WTC11 (cell line): Measurements from ENCODE around the gene NACA. TPM values are rescaled to one million over a fixed set of nuclear protein-coding genes. Genes with fewer than 3 reads are reported as not detected.

Source experiments
- ATAC-seq: fragments of 200-7000 bp; cut with Tn5 transposase; 2 replicates; pipeline ENCODE4 v1.10.0; 2021; ENCODE audit warnings: mild to moderate bottlenecking, moderate library complexity
- CTCF ChIA-PET: fragments of 300-600 bp; sonication (Branson Sonifier 250); formaldehyde crosslinking; loops from one replicate; lab custom pipeline; 2021; ENCODE audit warnings: antibody characterized with exemption; lab: Charles Lee
- POLR2A ChIA-PET: fragments of 350-600 bp; sonication (Branson Sonifier 250); formaldehyde crosslinking; loops from one replicate; lab custom pipeline; 2021; ENCODE audit warnings: antibody characterized with exemption; lab: Charles Lee
- DNase-seq: peaks from one replicate; pipeline ENCODE4 v3.0.0; 2021; ENCODE audit warnings: low spot score
- H3K27ac Mint-ChIP-seq: 2 replicates; pipeline ENCODE4 v1.8.0; 2021; ENCODE audit warnings: mixed read lengths
- H3K27me3 Mint-ChIP-seq: 2 replicates; pipeline ENCODE4 v1.8.0; 2021; ENCODE audit warnings: low read depth, mild to moderate bottlenecking, moderate library complexity, mixed read lengths
- H3K36me3 Mint-ChIP-seq: 2 replicates; pipeline ENCODE4 v1.8.0; 2021; ENCODE audit warnings: mixed read lengths
- H3K4me1 Mint-ChIP-seq: 2 replicates; pipeline ENCODE4 v1.8.0; 2022; ENCODE audit warnings: mixed read lengths
- H3K4me3 Mint-ChIP-seq: 2 replicates; pipeline ENCODE4 v1.8.0; 2021; ENCODE audit warnings: mild to moderate bottlenecking, moderate library complexity, mixed read lengths
- H3K9me3 Mint-ChIP-seq: 2 replicates; pipeline ENCODE4 v1.8.0; 2021; ENCODE audit warnings: mixed read lengths
- ARID4B ChIP-seq: sonication (generic); formaldehyde crosslinking; IDR thresholded peaks from 2 replicates; pipeline ENCODE4 v1.8.0; 2023; ENCODE audit warnings: missing genetic modification reagents, mild to moderate bottlenecking, borderline replicate concordance
- E2F4 ChIP-seq: sonication (generic); formaldehyde crosslinking; IDR thresholded peaks from 2 replicates; pipeline ENCODE4 v1.8.1; 2022; ENCODE audit warnings: low read depth, mild to moderate bottlenecking, moderate library complexity, missing genetic modification reagents, borderline replicate concordance
- ELF4 ChIP-seq: sonication (generic); formaldehyde crosslinking; IDR thresholded peaks from 2 replicates; pipeline ENCODE4 v1.8.1; 2022; ENCODE audit warnings: low read depth, mild to moderate bottlenecking, moderate library complexity, missing genetic modification reagents
- FOXP1 ChIP-seq: sonication (generic); formaldehyde crosslinking; IDR thresholded peaks from 2 replicates; pipeline ENCODE4 v1.8.0; 2022; ENCODE audit warnings: missing genetic modification reagents, mild to moderate bottlenecking, moderate library complexity, borderline replicate concordance
- FOXP4 ChIP-seq: sonication (generic); formaldehyde crosslinking; IDR thresholded peaks from 2 replicates; pipeline ENCODE4 v1.8.0; 2022; ENCODE audit warnings: mild to moderate bottlenecking, missing genetic modification reagents
- HMGA2 ChIP-seq: fragments of 250-450 bp; sonication (Bioruptor Pico); IDR thresholded peaks from 2 replicates; pipeline ENCODE4 v1.4.0; 2021; ENCODE audit warnings: mild to moderate bottlenecking, moderate library complexity
- HMGXB4 ChIP-seq: sonication (generic); formaldehyde crosslinking; IDR thresholded peaks from 2 replicates; pipeline ENCODE4 v1.8.1; 2023; ENCODE audit warnings: mild to moderate bottlenecking, moderate library complexity, missing genetic modification reagents
- IRF1 ChIP-seq: sonication (generic); formaldehyde crosslinking; IDR thresholded peaks from 2 replicates; pipeline ENCODE4 v1.8.0; 2023; ENCODE audit warnings: missing genetic modification reagents
- KAT7 ChIP-seq: sonication (generic); formaldehyde crosslinking; IDR thresholded peaks from 2 replicates; pipeline ENCODE4 v1.8.1; 2023; ENCODE audit warnings: missing genetic modification reagents, mild to moderate bottlenecking, borderline replicate concordance
- NFYB ChIP-seq: sonication (generic); formaldehyde crosslinking; conservative IDR thresholded peaks from 2 replicates; pipeline ENCODE4 v1.8.0; 2022; ENCODE audit warnings: low read depth, missing genetic modification reagents
- NR3C1 ChIP-seq: sonication (generic); formaldehyde crosslinking; conservative IDR thresholded peaks from 2 replicates; pipeline ENCODE4 v1.8.1; 2023; ENCODE audit warnings: low read depth, mild to moderate bottlenecking, missing genetic modification reagents
- PRDM15 ChIP-seq: sonication (generic); formaldehyde crosslinking; IDR thresholded peaks from 2 replicates; pipeline ENCODE4 v1.8.0; 2022; ENCODE audit warnings: missing genetic modification reagents
- USF1 ChIP-seq: sonication (generic); formaldehyde crosslinking; IDR thresholded peaks from 2 replicates; pipeline ENCODE4 v1.8.0; 2022; ENCODE audit warnings: mild to moderate bottlenecking, missing genetic modification reagents
- ZBTB43 ChIP-seq: sonication (generic); formaldehyde crosslinking; IDR thresholded peaks from 2 replicates; pipeline ENCODE4 v1.8.1; 2023; ENCODE audit warnings: mild to moderate bottlenecking, missing genetic modification reagents
- ZNF219 ChIP-seq: sonication (generic); formaldehyde crosslinking; IDR thresholded peaks from 2 replicates; pipeline ENCODE4 v1.8.0; 2023; ENCODE audit warnings: missing genetic modification reagents, mild to moderate bottlenecking, borderline replicate concordance
- ZNF263 ChIP-seq: sonication (generic); formaldehyde crosslinking; IDR thresholded peaks from 2 replicates; pipeline ENCODE4 v1.8.1; 2022; ENCODE audit warnings: low read depth, mild to moderate bottlenecking, moderate library complexity, missing genetic modification reagents
- total RNA-seq: library from RNA; stranded (reverse); gene quantifications from 3 replicates; pipeline ENCODE4 v1.2.3, GENCODE V29; 2021

Gene NACA
- total RNA-seq, 1 experiment from 2014 or later = 987 TPM

GRCh38 chr12:56687223-56688128 lies 37.6 kb downstream of the NACA start:
- peak; percentile 31 for DNase-seq
- Mint-ChIP-seq H3K27ac (peak overlapping the region; percentile 98), H3K9me3 (no peaks in the 10 kb centered on the region), H3K27me3 (no peaks in the 10 kb centered on the region; the same call in 1 of the 2 replicates), H3K36me3 (peaks cover 29% of the 10 kb centered on the region), H3K4me3 (peak overlapping the region; percentile 99), H3K4me1 (peaks cover 17% of the 10 kb centered on the region)
- ChIA-PET CTCF (interaction anchor here (0.7 to 3.9 kb wide), 7 partner anchors 30 to 382 kb away, joined by 3 to 27 read pairs (median 5); partner anchors contain the start of gene BAZ2A), POLR2A (interaction anchor here (0.6 to 3.2 kb wide), 10 partner anchors 11 to 59 kb away, joined by 3 to 15 read pairs (median 5); partner anchors contain the start of genes ATP5F1B and NACA)
- peak; percentile 9 for ATAC-seq
- TF ChIP-seq ARID4B (CRISPR knock-in tag) (peak; percentile 75; the same call in 1 of the 2 replicates), KAT7 (CRISPR knock-in tag) (peak; percentile 82; the same call in 1 of the 2 replicates), USF1 (CRISPR knock-in tag) (peak; percentile 51; the same call in 1 of the 2 replicates), ZNF263 (CRISPR knock-in tag) (0 out of 2 replicates have a peak, but pooled peaks have one; percentile 38), ZNF219 (0 out of 2 replicates have a peak, but pooled peaks have one; percentile 61), NR3C1 (no peak), PRDM15 (CRISPR knock-in tag) (no peak), ELF4 (CRISPR knock-in tag) (0 out of 2 replicates have a peak, but pooled peaks have one; percentile 74), FOXP4 (0 out of 2 replicates have a peak, but pooled peaks have one; percentile 18), HMGXB4 (peak; percentile 90; the same call in 1 of the 2 replicates), NFYB (CRISPR knock-in tag) (peak; percentile 32; the same call in 1 of the 2 replicates), HMGA2 (CRISPR knock-in tag) (peak; percentile 26; the same call in 1 of the 2 replicates), ZBTB43 (CRISPR knock-in tag) (peak; percentile 75; the same call in 1 of the 2 replicates), E2F4 (peak; percentile 27; the same call in 1 of the 2 replicates), IRF1 (CRISPR knock-in tag) (0 out of 2 replicates have a peak, but pooled peaks have one; percentile 51), FOXP1 (CRISPR knock-in tag) (0 out of 2 replicates have a peak, but pooled peaks have one; percentile 28)
